Measurements from ENCODE around the gene TUBG2.

Gene TUBG2

GRCh38 chr17:42677921-42678781 lies 19.1 kb downstream of the TUBG2 start:
- DNase-seq (ENCODE audit: low spot score): peak; percentile 90
- ChIA-PET CTCF (interaction anchor here (0.5 to 3.1 kb wide), 3 partner anchors 60 to 227 kb away, joined by 4 to 37 read pairs (median 18); no protein-coding TSS in a partner anchor), POLR2A (ENCODE audit: low non-redundant PET) (interaction anchor here (0.6 to 0.9 kb wide), 2 partner anchors 10 to 68 kb away, joined by 3 read pairs; partner anchors contain the start of gene TUBG1)
- TF ChIP-seq, protein P1, sequence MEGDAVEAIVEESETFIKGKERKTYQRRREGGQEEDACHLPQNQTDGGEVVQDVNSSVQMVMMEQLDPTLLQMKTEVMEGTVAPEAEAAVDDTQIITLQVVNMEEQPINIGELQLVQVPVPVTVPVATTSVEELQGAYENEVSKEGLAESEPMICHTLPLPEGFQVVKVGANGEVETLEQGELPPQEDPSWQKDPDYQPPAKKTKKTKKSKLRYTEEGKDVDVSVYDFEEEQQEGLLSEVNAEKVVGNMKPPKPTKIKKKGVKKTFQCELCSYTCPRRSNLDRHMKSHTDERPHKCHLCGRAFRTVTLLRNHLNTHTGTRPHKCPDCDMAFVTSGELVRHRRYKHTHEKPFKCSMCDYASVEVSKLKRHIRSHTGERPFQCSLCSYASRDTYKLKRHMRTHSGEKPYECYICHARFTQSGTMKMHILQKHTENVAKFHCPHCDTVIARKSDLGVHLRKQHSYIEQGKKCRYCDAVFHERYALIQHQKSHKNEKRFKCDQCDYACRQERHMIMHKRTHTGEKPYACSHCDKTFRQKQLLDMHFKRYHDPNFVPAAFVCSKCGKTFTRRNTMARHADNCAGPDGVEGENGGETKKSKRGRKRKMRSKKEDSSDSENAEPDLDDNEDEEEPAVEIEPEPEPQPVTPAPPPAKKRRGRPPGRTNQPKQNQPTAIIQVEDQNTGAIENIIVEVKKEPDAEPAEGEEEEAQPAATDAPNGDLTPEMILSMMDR (conservative IDR thresholded peaks at IDR 0.05; ENCODE audit: low read depth): no peak
- H3K27ac ChIP-seq: peak overlapping the region; percentile 99

- TF ChIP-seq, protein P1 (conservative IDR thresholded peaks at IDR 0.05; ENCODE audit: low read depth): no peak
- H3K27ac ChIP-seq: peak overlapping the region; percentile 99
- peak; percentile 70 for DNase-seq (ENCODE audit: low spot score)
- CTCF ChIA-PET: interaction anchor here (0.5 to 3.1 kb wide), 8 partner anchors 16 to 227 kb away, joined by 3 to 37 read pairs (median 4); partner anchors contain the start of genes RETREG3 and TUBG1
- POLR2A ChIA-PET (ENCODE audit: low non-redundant PET): interaction anchor here (0.5 to 0.6 kb wide), 3 partner anchors 11 to 46 kb away, joined by 3 to 9 read pairs (median 4); no protein-coding TSS in a partner anchor
Measured at GRCh38 chr17:42678951-42679491, 19.9 kb downstream of the TUBG2 start.

- ChIA-PET POLR2A (ENCODE audit: low non-redundant PET) (interaction anchor here (0.5 to 0.6 kb wide), 2 partner anchors 31 to 46 kb away, joined by 4 to 9 read pairs; no protein-coding TSS in a partner anchor), CTCF (interaction anchor here (0.6 to 3.1 kb wide), 11 partner anchors 17 to 101 kb away, joined by 3 to 37 read pairs (median 3); partner anchors contain the start of genes RETREG3 and TUBG1)
- H3K27ac ChIP-seq: peak overlapping the region; percentile 99
- TF ChIP-seq, protein P1 (conservative IDR thresholded peaks at IDR 0.05; ENCODE audit: low read depth): peak; percentile 91
- DNase-seq (ENCODE audit: low spot score): peak; percentile 70
Measured at GRCh38 chr17:42679492-42680330, 20.6 kb downstream of the TUBG2 start.

DNA sequence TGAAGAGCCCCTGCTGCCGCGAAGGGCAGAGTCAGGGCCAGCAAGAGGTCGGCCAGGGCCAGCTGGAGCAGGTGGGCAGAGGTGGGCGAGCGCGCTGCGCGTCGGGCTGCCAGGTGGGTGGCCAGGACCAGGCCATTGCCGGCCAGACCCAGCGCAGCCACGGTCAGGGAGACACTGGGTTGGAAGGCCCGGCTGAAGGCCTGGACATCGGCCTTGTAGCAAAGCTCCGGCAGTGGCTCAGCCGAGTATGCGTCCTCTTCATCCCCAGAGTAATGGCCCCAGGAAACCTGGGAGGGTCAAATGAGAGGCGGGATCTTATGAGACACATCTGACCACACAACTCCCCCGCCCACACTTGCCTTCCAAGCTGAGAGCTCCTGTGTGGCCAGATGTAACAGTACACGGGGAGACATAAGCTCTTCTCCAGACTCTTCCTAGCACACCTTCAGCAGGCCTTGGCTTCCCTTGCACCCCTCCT lies 21.3 kb downstream of the TUBG2 start:
- ChIA-PET POLR2A (ENCODE audit: low non-redundant PET) (no interaction called here), CTCF (interaction anchor here (0.7 to 3.1 kb wide), 7 partner anchors 23 to 102 kb away, joined by 3 to 37 read pairs (median 4); partner anchors contain the start of genes RETREG3 and TUBG1)
- TF ChIP-seq, protein P1 (conservative IDR thresholded peaks at IDR 0.05; ENCODE audit: low read depth): no peak
- DNase-seq (ENCODE audit: low spot score): no peak
- peak overlapping the region; percentile 99 for H3K27ac ChIP-seq

DNA sequence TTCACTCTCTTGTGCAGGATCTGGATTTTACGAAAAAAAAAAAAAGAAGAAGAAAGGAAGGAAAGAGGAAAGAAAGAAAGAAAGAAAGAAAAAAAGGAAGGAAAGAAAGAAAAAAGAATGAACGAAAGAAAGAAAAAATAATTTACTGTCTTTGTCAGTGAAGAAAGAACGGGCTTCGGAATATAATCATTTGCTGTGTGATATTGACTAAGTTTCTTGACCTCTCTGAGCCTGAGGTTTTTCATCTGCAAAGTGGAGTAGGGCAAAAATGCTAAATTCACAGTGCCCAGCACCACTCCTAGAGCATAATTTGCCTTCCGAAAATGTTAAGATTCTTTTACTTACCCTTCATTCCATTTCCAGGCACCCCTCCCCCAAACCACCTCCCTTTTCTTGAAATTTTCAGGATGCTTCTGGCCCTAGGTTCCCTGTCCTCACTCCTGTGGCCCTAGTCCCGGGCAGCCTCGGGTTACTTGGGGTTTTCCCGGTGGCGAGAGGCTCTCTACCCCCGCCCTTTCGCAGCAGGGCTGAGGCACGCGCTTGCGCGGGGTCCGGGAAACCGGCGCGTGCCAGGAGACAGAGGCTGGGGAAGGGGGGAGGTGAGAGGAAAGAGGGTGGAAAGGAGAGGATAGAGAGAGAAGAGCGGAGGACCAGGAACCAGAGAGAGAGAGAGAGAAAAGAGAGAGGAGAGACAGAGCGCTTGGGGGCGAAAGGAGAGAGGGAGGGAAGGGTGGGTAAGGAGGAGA lies 23.1 kb downstream of the TUBG2 start, which contains the start of gene CNTNAP1:
Gene CNTNAP1, plus strand, starts transcription at position 556 of the 746 bp plus-strand sequence. CDS start 299 bp downstream, outside the sequence.
- ChIA-PET POLR2A (ENCODE audit: low non-redundant PET) (no interaction called here), CTCF (interaction anchor here (1.9 kb wide), 1 partner anchor 104 kb away, joined by 12 read pairs; the partner anchor contains the start of gene PSMC3IP)
- H3K27ac ChIP-seq: peak within 1 kb of the TSS; percentile 99
- DNase-seq (ENCODE audit: low spot score): peak; percentile 51
- TF ChIP-seq, protein P1 (conservative IDR thresholded peaks at IDR 0.05; ENCODE audit: low read depth): no peak
